Measurements from ENCODE around the gene FSCN2. TPM values are rescaled to one million over a fixed set of nuclear protein-coding genes. Genes with fewer than 3 reads are reported as not detected.

The FSCN2 gene
- total and polyA plus RNA-seq, 12 donors: 0.22 to 1.9 (median 0.72) TPM; not detected in 1

DNA sequence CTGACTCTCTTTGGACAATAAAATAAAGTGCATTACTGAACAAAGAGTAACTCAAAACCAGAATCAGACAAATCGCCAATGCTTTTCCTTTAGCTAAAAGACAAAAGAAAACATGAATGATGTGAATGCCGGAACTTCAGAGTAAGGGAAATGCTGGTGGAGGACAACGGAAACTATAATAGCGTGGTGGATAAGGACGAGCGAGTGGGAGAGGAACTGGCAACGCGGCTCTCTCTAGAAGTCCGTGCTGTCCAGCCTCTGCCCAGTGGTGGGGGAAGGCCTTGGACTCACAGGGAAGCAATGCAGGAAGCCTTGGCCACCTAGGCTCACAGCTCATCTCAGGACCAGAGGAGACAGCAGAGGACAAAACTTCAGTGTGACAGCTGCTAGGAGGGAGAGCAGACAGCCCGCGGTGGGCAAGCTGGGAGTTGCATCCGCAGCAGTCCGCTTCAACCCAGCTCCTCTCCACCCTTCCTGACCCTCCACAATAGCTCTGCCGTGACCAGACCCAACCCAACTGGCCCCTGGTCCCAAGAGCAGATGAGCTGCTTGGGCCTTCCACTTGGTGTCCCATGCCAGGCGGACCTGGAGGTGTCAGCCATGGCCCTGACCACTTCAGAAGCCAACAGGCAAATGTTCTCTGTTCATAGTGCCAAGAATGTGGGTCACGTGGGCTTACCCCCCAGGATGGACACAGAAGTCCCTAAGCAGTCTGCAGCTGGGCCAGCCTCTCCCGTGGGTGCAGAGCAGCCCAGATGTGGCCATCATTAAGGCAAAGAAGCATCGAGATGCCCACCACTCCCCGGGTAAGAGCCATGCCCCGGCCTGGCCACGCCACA is 29.3 kb downstream of the FSCN2 start:
- Histone ChIP-seq H3K36me3 (replicated peaks in 1 of 2) (peaks cover 0 to 56% of the 10 kb centered on the region in 2 donors), H3K4me3 (no peak overlapping the region), H3K27me3 (no peaks in the 10 kb centered on the region), H3K4me1 (replicated peaks in 1 of 2) (peaks cover 22 to 27% of the 10 kb centered on the region in 2 donors), H3K27ac (peak overlapping the region in 1 of 5 donors; percentile 55), H3K9me3 (replicated peaks in 1 of 3) (no peaks in the 10 kb centered on the region)
- intact Hi-C loops (cut with DNase I): no loop called here
- no peak for DNase-seq
- 82 to 92% (median 89%) methylated on average over 9 to 21 of the region's 21 CpGs for WGBS, 4 donors
- TF ChIP-seq, protein P1, sequence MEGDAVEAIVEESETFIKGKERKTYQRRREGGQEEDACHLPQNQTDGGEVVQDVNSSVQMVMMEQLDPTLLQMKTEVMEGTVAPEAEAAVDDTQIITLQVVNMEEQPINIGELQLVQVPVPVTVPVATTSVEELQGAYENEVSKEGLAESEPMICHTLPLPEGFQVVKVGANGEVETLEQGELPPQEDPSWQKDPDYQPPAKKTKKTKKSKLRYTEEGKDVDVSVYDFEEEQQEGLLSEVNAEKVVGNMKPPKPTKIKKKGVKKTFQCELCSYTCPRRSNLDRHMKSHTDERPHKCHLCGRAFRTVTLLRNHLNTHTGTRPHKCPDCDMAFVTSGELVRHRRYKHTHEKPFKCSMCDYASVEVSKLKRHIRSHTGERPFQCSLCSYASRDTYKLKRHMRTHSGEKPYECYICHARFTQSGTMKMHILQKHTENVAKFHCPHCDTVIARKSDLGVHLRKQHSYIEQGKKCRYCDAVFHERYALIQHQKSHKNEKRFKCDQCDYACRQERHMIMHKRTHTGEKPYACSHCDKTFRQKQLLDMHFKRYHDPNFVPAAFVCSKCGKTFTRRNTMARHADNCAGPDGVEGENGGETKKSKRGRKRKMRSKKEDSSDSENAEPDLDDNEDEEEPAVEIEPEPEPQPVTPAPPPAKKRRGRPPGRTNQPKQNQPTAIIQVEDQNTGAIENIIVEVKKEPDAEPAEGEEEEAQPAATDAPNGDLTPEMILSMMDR (IDR thresholded peaks at IDR 0.05): no peak
- no peak for TF ChIP-seq POLR2A (IDR thresholded peaks at IDR 0.05)

DNA sequence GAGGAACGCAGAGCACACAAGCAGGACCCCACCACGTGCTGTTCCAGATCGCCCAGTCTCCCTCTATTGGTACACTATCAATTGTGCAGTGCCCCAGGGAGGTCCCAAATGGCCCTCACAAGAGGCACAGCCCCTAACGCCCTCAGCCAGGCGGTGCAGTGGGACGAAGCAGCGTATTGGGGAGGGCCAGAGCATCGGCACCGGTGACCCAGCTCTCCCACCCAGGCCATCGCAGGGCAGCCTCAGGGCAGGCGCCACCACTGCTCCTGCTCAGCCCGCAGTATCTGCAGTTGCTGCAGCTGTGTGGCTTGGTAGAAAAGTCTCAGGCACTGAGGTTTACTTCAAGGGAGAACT is 29.9 kb downstream of the FSCN2 start:
- intact Hi-C loops (cut with DNase I): no loop called here
- Histone ChIP-seq H3K9me3 (replicated peaks in 1 of 3) (no peaks in the 10 kb centered on the region), H3K36me3 (replicated peaks in 1 of 2) (peaks cover 0 to 62% of the 10 kb centered on the region in 2 donors), H3K27me3 (no peaks in the 10 kb centered on the region), H3K27ac (no peak overlapping the region), H3K4me3 (no peak overlapping the region), H3K4me1 (replicated peaks in 1 of 2) (peaks cover 21 to 27% of the 10 kb centered on the region in 2 donors)
- WGBS, 4 donors: 89 to 100% (median 97%) methylated on average over 1 to 12 of the region's 12 CpGs
- TF ChIP-seq, protein P1 (IDR thresholded peaks at IDR 0.05): no peak
- no peak for TF ChIP-seq POLR2A (IDR thresholded peaks at IDR 0.05)
- DNase-seq: no peak

DNA sequence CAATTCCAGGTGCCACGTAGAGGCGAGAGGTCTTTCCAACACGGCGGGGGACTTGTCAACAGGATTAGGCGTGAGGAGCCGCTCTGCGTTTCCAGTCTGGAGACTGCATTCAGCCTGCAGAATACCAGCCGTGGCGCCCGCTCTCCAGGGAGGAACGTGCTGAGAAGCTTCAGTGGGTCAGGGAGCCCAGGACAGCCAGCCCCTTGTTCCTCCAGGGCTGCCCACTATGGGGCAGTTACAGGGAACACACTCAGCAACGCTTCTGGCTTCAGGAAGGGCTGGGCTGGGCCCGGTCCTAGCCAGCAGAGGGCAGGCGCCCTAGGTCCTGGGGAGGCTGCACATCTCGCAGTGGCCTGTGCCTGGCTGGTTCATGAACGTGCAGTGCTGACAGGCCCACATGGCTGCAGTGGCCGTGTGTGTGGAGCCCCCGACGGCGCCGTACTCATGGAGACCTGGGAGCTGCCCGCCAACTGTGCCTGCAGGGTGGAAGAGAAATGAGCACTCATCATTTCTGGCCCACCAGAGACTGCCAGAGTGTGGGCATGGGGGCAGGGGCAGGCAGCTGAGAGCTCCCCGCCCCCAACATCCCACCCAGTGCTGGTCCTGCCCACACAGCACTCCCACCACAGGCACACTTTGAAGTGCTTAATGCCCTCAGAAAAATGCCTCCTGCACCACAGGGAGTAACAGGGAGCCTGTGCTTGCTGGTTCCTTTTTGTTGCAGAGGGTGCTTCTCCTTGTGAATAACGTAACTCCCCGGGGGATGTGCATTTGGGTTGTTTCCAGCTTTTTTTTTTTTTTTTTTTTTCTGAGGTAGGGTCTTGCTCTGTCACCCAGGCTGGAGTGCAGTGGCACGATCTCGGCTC is 31.0 kb downstream of the FSCN2 start:
- Histone ChIP-seq H3K4me1 (replicated peaks in 1 of 2) (peaks cover 13 to 16% of the 10 kb centered on the region in 2 donors), H3K27ac (no peak overlapping the region), H3K36me3 (replicated peaks in 1 of 2) (peaks cover 0 to 71% of the 10 kb centered on the region in 2 donors), H3K27me3 (no peaks in the 10 kb centered on the region), H3K4me3 (no peak overlapping the region), H3K9me3 (replicated peaks in 1 of 3) (no peaks in the 10 kb centered on the region)
- intact Hi-C loops (cut with DNase I): no loop called here
- TF ChIP-seq POLR2A (IDR thresholded peaks at IDR 0.05): no peak
- TF ChIP-seq, protein P1 (IDR thresholded peaks at IDR 0.05): no peak
- WGBS, 4 donors: 72 to 94% (median 81%) methylated on average over 9 to 27 of the region's 27 CpGs
- DNase-seq: no peak

DNA sequence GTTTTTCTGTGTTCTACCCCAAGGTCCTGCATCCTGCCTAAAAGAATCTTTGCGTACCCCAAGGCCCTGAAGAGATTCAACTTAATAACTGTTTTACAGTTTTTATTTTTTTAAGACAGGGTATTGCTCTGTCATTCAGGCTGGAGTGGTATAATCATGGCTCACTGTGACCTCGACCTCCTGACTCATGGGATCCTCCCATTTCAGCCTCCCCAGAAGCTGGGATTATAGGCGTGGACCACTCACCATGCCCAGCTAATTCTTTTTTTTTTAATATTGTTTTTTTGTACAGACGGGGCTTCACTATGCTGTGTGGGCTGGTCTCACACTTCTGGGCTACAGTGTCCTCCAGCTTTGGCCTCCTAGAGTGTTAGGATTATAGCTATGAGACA is 33.3 kb downstream of the FSCN2 start:
- H3K36me3 ChIP-seq (replicated peaks in 1 of 2): peaks cover 0 to 90% of the 10 kb centered on the region in 2 donors
- H3K9me3 ChIP-seq (replicated peaks in 1 of 3): no peaks in the 10 kb centered on the region
- intact Hi-C loops (cut with DNase I): no loop called here
- no peak for DNase-seq
- no peak for TF ChIP-seq POLR2A (IDR thresholded peaks at IDR 0.05)
- TF ChIP-seq, protein P1 (IDR thresholded peaks at IDR 0.05): no peak
- no peak overlapping the region for H3K27ac ChIP-seq
- H3K4me3 ChIP-seq: no peak overlapping the region
- 66 to 87% (median 77%) methylated on average over 4 of the region's 4 CpGs for WGBS, 4 donors
- no peaks in the 10 kb centered on the region for H3K27me3 ChIP-seq
- peaks cover 9 to 12% of the 10 kb centered on the region in 2 donors for H3K4me1 ChIP-seq (replicated peaks in 1 of 2)
